Measurements from ENCODE around the gene PDE8A.

The PDE8A gene

DNA sequence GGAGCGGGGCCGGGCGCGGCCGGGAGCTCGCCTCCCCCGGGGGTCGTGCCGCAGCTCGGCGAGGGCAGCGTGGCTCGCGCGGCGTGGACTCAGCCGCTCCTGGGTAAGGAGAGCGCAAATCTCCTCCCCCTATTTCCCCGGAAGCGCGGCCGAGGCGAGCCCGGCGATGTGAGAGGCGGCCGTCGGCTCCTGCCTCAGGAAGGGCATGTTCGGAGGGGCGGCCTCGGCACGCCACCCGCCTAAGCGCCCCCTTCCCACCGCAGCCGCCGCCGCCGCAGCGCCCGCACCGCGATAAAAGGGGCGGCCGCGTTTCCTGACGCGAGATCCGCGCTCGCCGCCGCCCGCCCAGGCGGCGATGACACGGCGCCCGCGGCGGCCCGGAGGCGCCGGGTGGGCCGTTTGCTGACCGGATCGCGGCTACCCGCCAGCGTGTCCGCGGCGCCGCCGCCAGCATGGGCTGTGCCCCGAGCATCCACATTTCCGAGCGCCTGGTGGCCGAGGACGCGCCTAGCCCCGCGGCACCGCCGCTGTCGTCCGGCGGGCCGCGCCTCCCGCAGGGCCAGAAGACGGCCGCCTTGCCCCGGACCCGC lies at the start of gene PDE8A:
Gene PDE8A (plus strand): TSS at position 146 of the 590 bp plus-strand sequence. CDS start 307 bp downstream, at position 453.
- peak; percentile 11 for DNase-seq

- no peak for DNase-seq
These were observed 46.5 kb upstream of the PDE8A start for GRCh38 chr15:84934942-84935729.

DNA sequence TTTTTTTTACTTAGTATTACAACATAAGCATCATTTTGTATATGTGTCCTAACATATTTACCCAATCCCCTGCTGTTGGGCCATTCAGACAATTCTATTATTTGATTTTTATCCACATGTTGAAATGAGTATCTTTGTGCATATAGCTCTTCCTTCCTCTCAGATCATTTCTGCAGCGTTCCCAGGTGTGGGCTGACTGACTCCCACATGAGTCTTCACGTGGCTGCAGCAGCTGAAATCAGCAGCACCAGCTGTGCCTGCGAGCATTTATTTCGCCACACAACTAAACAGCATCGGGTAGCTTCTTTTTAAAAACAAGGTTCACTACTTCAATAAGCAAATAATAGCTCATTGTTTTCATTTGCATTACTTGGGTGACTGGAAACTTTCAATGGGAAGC lies 44.5 kb upstream of the PDE8A start:
- DNase-seq, result no peak

- no peak for DNase-seq
These were observed 42.9 kb upstream of the PDE8A start for GRCh38 chr15:84938726-84939125.

DNA sequence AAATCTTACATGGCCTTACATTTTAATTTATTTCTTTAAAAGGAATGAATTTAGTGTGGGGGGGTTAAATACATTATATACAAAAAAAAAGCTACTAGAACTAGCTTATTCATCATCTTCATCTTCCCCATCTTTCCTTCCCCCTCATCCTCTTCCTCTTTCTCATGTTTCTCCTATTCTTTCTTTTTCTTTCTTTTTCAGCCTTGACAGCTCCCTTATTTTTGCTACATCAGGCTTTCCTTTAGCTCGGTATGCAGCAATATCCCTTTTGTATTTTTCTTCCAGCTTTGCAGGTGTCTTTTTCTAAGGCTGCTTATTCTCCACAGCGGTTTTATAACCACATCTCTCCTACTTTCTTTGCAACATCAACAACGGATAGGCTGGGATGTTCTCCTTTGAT lies 41.3 kb upstream of the PDE8A start:
- DNase-seq, result no peak

DNA sequence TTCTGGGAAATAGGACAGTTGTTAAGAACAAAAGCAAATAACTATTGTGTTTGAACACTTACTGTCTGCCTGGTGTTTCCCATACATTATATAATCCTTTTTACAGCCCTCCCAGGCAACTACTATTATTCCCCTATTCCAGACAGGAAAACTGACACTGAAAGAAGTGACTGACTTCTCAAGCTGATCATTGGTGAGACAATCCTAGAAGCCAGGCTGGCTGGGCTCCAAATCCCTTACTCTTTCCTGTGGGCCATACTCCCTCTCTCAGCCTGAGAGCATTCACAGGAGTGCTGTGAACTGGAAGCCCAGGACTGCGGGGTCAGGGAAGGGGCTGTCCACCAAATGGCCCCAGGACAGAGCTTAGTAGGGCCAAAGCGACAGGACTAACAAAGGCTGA lies 39.2 kb upstream of the PDE8A start:
- DNase-seq, result no peak

DNA sequence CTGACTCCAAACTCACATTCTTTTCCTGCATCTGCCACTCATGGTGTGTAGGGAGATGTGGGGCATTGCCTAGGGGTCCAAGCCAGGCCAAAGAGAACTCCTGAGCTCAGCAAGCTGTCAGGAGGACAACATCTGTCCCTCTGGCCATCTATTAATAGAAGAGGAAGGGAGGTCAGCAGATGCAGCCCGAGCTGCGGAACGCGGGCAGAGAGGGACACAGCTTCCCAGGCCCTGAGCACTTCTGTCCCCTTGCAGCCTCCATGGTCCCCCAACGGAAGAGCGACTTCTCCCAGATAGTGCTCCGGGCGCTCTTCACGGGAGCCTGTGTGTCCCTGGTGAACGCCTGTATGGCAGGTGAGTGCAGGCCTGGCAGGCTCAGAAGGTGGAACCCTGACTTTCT lies 37.3 kb upstream of the PDE8A start:
- DNase-seq, result no peak

DNA sequence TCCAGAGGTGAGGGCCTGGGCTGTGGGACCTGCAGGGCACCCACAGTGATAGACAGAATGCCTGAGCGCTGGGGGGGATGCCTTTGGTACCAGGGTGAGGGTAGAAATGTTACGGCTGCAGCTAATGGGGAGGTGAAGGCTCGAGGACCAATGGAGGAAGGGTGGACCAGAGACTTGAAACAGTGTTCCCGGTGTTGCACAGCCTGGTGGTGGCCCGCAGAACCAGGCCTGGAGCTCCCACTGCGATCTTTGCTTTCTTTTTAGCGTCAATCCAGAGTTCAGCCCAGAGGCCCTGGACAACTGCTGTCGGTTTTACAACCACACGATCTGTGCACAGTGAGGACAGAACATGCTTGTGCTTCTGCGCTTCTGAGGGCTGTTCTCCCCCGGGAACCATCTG lies 36.8 kb upstream of the PDE8A start:
- no peak for DNase-seq

- no peak for DNase-seq
These were observed 34.7 kb upstream of the PDE8A start for GRCh38 chr15:84946772-84947489.

- DNase-seq, result no peak
These were observed 33.5 kb upstream of the PDE8A start for GRCh38 chr15:84947947-84948830.

DNA sequence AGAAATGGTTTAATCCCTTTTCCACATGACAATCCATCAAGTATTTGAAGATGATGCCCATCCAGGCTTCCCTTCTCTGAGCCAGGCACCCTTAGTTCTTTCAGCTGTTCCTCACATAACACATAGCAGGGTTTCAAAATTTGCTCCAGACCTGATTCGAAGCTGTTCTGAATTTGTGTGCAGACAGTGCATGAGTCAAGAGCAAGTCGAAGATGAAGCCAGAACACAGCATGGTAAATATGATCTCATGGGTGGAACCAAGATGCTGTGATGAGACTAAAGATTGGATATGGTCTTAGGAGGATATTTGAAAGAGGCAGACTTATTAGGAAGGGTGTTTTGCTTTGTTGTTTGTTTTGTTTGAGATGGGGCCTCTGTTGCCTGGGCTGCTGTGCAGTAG lies 32.6 kb upstream of the PDE8A start:
- DNase-seq, result no peak

- no peak for DNase-seq
These were observed 31.6 kb upstream of the PDE8A start for GRCh38 chr15:84949845-84950569.

DNA sequence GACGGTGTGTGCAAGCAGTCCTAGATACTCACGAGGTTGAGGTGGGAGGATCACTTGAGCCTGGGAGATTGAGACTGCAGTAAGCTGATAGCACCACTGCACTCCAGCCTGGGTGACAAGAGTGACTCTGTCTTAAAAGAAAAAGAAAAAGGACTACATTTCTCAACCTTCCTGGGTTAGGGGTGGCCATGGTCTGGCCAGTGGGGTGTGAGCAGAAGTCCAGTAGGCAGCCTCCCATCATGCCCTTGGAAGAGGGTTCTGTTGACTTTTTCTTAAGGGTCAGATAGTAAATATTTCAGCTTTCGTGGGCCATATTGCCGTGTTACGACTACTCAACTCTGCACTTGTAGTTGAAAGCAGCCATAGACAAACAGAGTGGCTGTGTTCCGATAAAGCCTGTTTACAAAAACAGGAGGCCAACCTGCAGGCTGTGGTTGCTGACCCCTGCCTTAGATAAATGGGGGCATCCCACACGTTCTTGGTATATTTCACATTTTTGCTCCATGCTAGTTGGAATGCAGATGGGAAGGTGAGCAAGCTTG lies 31.0 kb upstream of the PDE8A start:
- no peak for DNase-seq

GRCh38 chr15:84951736-84952135 lies 29.9 kb upstream of the PDE8A start:
- DNase-seq, result no peak

DNA sequence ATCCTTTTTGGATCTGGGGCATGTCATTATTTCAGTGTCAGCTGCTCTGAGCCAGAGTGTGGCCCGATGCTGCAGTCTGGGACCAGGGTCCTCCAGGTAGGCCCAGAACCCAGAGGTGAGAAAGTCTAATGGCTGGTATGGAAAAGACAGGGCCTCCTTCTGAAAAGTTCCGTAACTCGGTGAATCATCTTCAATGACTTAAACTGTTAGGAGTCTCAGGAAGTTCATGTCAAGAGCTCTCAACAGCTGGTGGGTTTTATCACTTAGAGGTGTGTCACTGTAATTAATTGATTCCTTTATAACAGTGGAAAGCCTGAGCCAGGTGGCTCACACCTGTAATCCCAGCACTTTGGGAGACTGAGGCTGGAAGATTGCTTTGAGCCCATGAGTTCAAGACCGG lies 28.5 kb upstream of the PDE8A start:
- DNase-seq, result no peak

- DNase-seq, result no peak
These were observed 27.9 kb upstream of the PDE8A start for GRCh38 chr15:84953726-84954125.

- DNase-seq, result peak; percentile 11
These were observed 26.4 kb upstream of the PDE8A start for GRCh38 chr15:84955089-84955848.

- DNase-seq, result no peak
These were observed 25.5 kb upstream of the PDE8A start for GRCh38 chr15:84956199-84956598.

DNA sequence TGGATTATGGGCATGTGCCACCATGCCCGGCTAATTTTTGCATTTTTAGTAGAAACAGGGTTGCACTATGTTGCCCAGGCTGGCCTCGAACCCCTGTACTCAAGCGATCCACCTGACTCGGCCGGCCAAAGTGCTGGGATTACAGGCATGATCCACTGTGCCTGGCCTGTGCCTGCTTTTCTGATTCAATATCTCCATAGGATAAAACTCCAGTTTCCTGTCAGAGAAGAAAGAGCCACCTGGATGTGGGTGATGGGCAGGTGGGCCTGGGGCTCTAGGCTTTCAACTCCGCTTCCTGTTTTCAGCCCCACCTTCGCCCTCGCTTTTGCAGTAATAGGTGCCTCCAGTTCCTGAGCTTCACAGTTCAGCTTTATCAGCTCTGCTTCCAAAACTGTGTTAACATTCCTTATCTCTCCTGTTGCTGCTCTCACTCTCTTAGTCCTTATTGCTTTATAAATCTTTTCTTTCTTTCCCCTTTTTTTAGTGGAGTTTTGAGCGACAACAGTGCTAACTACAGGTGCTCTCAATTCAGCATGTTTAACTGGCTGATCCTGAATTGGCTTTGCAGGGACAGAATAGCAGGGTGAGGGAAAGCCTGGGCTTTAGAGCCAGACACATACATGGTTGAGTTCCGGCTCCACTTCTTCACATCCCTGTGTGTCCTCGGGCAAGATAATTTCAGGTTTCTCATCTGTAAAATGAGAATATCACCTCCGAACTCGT lies 21.1 kb upstream of the PDE8A start:
- DNase-seq, result no peak

- DNase-seq, result no peak
These were observed 20.6 kb upstream of the PDE8A start for GRCh38 chr15:84961114-84961452.

- DNase-seq, result no peak
These were observed 19.9 kb upstream of the PDE8A start for GRCh38 chr15:84961707-84962106.
